HG03460 (cell line): Measurements from ENCODE around the gene NAA25.
"Not testable (repeated sequence)": the region's sequence is repeated elsewhere in the genome, so short reads cannot be mapped to it uniquely, and the experiment has no call there.

Experiments used
- ATAC-seq: cut with Tn5 transposase; IDR thresholded peaks from one replicate; pipeline ENCODE4 v1.9.1; 2021; ENCODE audit not compliant: unreplicated experiment

NAA25 gene

DNA sequence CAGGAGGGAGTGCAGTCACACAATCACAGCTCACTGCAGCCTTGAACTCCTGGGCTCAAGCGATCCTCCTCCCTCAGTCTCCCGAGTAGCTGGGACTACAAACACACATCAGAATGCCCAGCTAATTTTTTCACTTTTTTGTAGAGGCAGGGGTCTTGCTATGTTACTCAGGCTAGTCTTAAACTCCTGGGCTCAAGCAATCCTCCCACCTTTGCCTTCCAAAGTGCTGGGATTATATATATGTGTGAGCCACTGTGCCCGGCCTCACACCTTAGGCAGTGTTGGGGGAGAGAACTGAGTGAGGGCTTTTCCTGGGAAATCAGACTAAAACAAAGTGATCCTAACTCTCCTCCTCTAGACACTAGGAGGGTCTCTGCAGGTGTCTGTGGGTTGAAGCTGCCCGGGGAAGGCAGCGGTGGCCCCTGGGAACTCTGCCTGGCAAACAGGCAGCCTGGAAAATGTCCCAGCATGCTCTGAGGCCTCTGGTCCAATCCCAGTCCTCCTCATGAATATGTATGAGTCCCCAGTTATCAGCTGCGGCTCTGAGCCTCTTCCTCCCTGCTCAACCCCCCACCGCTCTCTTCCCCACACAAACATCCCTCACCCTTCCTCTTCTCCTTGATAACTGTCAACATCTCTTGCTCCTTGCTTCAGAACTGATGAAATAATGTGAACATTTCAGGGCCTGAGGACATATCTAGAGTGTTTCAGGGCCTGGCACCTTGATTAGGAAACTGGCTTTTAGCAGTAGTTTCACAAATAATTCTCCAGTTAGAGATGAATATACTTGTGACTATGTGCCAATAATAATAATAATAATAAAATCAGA lies 7.9 kb upstream of the NAA25 start:
- no peak for ATAC-seq

DNA sequence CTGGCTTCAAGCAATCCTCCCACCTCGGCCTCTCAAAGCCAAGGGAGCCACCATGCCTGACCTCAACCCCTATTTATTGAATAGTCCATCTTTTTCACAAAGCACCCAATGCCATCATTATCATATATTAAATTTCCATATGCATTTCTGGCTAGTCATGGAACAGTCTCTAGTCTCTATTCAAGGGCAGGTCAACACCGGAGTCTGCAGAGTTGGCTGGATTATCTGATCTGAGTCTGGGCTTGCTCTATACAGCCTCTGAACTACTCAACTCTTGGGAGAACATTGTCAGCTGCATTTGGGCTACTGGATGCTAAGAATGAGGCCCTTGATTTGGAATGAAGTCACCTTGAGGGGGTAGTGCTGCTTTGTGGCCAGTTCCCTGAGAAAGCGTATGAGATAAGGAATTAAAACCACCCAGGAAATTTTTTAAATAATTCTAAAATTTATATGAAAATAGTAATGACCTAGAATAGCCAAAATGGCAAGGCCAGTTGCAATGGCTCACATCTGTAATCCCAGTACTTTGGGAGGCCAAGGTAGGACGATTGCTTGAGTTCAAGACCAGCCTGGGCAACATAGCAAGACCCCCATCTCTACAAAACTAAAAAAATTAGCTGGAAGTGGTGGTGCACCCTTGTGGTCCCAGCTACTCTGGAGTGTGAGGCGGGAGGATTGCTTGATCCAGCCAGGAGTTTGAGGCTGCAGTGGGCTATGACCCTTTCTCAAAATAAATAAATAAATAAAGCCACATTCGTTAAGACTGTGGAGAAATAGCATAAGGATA lies 6.9 kb upstream of the NAA25 start:
- ATAC-seq, result no peak

DNA sequence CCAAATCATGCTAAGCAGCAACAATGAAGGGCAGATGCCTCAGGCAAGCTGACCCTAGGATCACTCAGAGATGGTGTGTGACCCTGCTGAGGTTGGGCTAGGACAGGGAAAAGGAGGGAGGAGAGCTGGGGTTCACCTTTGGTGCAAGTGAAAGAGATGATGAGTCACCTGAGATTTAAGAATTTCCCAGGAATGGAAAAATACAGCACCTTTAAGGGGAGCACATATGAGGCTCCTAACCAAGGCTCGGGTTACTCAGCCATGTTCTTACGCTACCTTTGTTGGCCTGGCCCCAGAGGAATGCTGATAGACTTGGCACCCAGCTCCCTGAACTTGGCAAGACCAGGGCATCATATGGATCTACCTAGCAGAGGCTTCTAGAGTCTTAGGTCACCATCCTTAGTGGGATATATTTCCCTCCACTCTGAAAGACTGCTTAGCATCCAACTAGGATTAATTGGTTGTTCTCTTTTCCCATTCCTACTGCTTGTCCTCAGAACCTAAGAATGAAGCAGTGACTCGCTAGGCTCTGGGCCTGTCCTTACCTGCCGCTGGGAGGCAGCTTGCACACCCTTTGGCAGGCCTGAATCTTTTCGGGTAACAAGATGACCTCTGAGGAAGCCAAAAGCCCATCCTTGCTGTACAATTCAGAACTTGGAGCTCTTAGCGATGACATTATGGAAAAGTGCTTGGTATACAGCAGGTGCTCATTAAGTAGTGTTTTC lies 4.0 kb upstream of the NAA25 start:
- ATAC-seq, result no peak

DNA sequence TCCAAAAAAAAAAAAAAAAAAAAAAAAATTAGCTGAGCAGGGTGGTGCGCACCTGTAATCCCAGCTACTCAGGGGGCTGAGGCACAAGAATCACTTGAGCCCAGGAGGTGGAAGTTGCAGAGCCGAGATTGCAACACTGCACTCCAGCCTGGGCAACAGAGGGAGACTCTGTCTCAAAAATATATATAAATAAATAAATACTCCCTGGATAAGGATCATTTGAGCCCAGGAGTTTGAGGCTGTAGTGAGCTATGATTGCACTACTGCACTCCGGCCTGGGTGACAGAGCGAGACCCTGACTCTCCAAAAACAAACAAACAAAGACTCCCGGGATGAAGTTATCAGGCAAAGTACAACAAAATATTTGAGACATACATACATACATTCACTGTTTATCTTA lies 3.3 kb upstream of the NAA25 start:
- ATAC-seq, result no peak

DNA sequence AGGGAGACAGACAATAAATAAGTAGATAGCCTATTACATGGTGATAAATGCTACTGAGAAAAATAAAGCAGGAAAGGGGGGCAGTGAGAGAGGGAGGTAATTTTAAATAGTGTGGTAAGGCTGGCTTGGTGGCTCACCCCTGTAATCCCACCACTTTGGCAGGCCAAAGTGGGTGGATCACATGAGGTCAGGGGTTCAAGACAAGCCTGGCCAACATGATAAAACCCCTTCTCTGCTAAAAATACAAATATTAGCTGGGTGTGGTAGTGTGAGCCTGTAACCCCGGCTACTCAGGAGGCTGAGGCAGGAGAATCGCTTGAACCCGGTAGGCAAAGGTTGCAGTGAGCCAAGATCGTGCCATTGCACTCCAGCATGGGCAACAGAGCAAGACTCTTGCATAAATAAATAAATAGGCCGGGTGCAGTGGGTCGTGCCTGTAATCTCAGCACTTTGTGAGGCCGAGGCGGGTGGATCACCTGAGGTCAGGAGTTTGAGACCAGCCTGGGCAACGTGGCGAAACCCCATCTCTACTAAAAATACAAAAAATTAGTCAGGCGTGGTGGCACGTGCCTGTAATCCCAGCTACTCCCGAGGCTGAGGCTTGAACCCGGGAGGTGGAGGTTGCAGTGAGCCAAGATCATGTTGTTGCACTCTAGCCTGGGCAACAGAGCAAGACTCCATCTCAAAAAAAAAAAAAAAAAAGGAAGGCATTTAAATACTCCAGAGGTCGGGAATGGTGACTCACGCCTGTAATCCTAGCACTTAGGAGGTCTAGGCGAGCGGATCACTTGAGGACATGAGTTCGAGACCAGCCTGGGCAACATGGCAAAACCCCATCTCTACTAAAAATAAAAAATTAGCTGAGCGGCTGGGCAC lies 2.4 kb upstream of the NAA25 start:
- ATAC-seq, result not testable (repeated sequence)

DNA sequence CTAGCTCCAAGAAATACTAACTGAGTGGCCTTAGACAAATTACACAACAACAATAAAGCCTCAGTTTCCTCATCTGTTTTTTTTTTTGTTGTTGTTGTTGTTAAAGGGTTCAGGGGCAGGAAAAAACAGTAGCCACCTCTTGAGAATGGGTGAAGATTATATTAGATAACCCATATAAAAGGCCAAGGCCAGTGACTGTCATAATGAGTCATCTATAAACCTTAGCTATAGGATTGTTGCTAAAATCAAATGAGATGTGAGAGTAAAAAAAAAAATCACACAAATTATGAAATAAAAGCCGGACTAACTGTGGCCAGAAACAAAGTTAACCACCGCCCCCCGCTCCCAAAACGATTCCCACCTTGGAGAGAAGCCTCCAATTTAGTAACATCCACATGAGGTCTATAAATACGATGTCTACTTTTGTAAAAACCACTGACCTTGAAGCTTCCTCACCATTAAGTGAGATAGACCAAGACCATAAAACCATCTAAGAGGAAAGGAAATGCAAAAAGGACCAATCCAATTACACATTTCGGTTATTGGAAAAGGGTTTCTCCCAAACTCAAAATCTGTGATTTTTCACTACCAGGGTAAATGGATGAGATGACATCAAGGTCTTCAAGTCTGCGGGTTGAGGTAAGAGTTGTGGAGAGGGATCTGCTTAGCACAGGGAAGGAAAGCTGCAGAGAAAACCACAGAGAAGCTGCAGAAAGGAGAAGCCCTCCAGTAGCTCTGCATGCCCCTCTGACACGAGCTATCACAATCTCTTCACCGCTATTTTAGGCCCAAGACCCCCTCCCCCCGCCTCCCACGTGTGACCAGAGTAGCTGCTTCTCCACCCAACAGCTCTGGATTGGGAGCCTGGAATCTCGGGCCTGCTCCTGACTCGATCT lies 1.0 kb downstream of the NAA25 start:
- no peak for ATAC-seq

DNA sequence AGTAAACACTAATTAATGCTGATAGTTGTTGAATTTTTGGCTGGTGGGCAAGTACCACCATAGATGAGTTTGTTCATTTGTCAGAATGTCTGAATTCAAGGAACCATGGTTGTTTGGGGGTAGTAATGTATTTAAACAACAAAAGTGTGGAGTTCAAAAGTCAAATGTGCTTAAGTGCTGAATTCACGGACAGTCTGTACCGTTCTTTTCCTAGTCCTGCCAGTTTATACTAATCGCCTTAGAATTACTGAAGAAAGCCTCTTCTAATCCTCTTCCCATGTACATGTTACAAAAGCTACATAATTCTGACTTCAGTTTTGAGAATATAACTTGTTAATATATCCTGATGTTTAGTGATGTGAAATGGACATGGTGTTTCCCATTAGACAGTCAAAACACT lies 2.7 kb downstream of the NAA25 start:
- no peak for ATAC-seq

DNA sequence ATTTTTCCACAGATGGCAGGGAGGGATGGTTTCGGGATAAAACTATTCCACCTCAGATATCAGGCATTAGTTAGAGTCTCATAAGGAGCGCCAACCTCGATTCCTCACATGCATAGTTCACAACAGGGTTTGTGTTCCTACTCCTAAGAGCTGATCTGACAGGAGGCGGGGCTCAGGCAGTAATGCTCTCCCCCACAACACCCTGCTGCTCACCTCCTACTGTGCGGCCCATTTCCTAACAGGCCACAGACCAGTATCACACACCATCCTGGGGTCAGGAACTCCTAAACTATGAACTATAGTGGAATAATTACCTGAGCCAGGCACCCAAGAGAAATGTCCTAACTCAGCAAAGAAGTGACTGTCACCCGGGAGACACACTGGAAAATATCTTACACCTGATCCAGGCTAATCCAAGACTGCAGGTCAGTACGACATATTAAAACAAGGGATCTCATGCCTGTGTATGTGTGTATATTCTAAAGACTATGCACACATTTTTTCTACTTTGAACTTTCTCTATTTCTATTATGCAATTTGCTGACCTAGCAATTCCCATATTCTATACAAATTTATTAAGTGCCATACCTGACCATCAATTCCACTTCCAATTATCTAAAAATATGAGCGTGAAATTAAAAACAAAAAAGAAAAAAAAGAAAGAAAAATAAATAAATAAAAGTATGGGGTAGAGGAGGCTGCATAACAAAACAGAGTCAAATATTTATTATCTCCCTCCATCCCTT lies 4.7 kb downstream of the NAA25 start:
- no peak for ATAC-seq

DNA sequence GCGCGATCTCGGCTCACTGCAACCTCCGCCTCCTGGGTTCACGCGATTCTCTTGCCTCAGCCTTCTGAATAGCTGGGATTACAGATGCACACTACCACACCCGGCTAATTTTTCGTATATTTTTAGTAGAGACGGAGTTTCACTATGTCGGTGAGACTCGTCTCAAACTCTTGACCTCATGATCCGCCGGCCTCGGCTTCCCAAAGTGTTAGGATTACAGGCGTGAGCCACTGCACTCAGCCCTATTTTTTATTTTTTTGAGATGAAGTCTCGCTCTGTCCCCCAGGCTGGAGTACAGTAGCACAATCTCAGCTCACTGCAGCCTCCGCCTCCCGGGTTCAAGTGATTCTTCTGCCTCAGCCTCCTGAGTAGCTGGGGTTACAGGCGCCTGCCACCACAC lies 5.8 kb downstream of the NAA25 start:
- ATAC-seq, result not testable (repeated sequence)

DNA sequence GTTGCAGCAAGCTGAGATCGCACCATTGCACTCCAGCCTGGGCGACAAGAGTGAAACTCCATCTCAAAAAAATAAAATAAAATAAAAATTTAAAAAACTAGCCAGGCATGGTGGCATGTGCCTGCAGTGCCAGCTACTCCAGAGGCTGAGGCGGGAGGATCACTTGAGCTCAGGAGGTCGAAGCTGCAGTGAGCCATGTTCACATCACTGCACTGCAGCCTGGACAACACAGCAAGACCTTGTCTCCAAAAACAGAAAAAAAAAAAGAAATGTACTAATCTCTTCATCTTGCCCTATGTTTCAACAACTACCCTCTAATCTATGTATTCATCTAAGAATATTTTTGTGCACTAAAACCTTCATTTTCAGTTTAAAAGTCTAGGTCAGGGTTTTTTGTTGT lies 6.5 kb downstream of the NAA25 start:
- ATAC-seq, result no peak

DNA sequence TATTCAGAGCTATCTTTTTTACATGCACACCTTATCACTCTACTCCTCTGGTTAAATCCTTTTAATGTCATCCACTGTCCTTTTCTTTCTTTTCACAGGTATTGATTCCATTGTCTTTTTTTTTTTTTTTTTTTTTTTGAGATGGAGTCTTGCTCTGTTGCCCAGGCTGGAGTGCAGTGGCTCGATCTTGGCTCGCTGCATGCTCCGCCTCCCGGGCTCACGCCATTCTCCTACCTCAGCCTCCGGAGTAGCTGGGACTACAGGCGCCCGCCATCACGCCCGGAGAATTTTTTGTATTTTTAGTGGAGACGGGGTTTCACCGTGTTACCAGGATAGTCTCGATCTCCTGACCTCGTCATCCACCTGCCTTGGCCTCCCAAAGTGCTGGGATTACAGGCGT lies 8.1 kb downstream of the NAA25 start:
- ATAC-seq, result not testable (repeated sequence)

DNA sequence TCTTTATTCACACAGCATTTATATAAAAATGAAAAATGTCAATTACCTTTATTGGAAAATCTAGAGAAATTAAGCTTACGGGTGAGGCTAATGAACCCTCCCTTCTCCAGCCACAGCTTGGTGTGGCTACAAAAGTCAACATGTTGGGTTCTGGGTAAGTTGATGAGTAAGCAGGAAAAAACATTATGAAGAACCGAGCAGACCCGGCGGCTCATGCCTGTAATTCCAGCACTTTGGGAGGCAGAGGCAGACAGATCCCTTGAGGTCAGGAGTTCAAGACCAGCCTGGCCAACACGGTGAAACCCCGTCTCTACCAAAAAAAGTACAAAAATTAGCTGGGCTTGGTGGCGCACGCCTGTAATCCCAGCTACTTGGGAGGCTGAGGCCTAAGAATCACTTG lies 10.9 kb downstream of the NAA25 start:
- no peak for ATAC-seq

DNA sequence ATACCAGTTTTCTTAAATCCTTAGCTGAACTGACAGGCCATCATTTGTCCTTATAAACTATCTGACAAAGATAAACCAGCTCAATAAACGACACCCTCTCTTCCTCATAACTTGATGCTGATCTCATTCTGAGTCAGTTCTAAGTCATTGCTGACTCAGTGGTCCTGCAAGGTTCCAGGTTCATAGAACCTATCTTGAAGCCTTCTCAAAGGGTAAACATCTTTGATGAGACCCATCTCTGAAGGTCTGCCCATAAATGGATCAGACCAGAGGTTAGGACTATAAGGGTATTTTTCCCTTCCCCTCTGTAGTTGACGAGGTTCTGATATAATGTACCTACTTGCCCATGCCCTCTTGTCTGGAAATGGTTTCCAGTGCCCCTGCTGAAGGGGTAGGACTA lies 11.9 kb downstream of the NAA25 start:
- no peak for ATAC-seq

DNA sequence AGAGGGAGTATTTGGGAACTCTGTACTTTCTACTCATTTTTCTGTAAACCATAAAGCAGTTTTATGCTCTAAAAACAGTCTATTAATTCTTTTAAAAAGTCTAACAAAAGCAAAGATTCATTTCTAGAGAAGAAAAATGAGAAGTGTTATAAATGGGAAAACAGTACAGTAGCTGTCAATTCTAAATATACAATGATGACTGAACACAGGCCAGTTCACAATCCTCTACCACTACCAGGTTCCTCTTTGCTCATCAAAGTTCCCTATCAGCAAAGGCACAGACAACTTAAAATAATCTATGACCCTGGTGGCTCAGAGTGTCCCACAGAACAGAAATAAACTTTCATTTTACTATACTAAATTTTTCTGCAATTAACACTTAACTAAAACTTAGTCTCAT lies 12.5 kb downstream of the NAA25 start:
- ATAC-seq, result peak; percentile 73

DNA sequence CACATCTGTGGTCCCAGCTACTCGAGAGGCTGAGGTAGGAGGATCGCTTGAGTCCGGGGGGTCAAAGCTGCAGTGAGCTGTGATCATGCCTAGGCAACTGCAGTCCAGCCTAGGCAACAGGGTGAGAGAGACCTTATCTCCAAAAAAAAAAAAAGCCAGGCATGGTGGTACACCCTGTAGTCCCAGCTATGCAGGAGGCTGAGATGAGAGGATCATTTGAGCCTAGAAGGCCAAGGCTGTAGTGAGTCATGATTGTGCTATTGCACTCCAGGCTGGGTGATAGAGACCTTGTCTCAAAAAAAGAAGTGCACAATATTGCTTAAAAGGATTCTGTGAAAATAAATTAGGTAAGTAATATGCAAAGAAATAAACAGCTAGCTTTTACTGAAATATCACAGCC lies 17.0 kb downstream of the NAA25 start:
- ATAC-seq, result no peak

DNA sequence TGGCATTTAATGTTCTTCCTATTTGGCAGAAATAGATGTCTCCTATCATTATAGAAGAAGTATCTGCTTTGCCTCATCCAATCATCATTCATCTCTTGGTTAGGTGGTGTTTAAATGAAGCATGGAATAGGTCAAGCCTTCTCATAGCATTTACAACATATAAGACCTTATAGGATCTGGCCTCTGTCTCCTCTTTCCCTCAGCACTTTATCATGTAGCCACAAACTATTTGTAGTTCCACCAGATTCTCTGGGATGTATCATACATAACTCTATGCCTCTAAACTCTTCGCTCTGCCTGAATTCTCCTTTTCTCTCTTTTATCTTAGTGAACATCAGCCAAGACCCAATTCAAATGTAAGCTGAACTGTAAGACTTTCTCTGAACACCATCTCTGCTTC lies 20.7 kb downstream of the NAA25 start:
- no peak for ATAC-seq

DNA sequence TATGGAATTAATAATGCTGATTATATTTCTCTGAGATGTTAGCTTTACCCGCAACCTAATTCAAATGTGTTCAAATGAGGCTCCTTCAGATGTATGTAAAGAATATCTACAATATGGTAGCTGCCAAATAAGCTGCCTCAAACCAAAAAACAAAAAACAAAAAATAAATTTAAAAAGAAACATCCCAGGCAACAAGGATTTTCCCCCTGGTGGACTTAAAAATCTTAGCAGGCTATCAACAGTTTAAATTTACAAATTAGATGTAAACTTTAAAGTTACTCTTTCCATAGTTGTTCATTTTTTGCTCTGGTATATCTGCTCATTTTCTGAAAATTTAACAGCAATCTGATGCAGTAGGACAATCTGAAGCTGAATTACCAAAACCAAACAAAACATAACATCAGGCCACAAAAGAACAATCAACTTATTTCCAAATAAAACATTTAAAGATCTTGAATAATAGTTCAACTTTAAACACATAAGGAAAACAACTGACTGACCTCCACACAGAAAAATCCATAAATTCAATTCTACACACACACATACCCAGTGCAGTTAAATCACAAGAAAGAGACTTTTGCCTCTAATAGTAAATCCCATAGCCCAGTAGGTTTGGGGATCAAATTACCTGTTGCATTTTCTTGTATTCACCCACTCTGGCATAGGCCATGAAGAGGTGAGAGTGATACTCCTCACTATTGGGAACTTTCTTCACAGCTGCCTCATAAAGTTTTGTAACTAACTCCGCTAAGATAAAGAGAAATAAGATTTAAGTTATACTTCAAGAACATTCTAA lies 21.3 kb downstream of the NAA25 start:
- ATAC-seq, result no peak

DNA sequence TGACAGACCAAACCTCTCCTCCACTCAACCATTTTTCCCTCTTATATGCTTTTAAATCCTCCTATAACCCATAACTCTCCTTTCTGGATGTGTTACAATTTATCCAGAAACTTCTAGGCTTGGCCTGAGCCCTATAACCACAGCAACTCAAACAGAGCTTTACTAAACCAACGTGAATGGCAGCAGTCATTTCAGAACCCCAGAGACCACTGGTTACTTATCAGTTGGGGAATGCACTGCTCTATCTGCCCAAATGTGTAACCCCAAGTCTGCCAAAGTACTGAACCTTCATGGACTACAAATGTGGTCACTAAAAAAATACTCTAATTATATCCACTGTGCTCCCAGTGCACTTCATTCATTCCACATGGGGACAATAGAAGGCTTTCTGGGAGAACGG lies 42.0 kb downstream of the NAA25 start:
- ATAC-seq, result no peak
